B cell (primary cell): ENCODE measurements around the gene NECAP2.

Experiments used
- EZH2 ChIP-seq: IDR thresholded peaks from 2 replicates; pipeline ENCODE4 v1.6.1; 2012; ENCODE audit warnings: borderline replicate concordance, low read depth, mild to moderate bottlenecking, moderate library complexity, low read length; ENCODE audit not compliant: insufficient read depth, poor library complexity, severe bottlenecking
- TF ChIP-seq, protein P1 (sequence below): fragments of 200-600 bp; IDR thresholded peaks from one replicate; pipeline ENCODE4 v1.8.0; 2022; ENCODE audit warnings: antibody characterized with exemption, mild to moderate bottlenecking

DNA sequence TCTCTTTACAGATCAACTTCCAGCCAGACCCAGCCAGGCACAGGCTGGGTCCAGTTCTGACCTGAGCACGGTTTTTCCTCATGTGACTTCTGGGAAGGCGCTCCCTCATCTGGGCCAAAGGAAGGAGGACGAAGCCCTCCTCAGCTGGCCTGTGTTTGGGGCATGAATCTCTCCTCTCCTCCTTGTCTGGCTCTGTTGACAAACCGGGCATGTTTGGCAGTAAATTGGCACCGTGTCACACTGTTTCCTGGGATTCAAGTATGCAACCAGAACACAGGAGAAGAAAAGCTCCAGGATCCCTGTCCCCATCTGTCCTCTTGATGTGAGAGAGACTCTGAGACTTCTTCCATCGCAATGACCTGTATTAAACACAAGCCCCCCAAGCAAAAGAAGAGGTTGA lies 18.3 kb downstream of the NECAP2 start:
- TF ChIP-seq, protein P1, sequence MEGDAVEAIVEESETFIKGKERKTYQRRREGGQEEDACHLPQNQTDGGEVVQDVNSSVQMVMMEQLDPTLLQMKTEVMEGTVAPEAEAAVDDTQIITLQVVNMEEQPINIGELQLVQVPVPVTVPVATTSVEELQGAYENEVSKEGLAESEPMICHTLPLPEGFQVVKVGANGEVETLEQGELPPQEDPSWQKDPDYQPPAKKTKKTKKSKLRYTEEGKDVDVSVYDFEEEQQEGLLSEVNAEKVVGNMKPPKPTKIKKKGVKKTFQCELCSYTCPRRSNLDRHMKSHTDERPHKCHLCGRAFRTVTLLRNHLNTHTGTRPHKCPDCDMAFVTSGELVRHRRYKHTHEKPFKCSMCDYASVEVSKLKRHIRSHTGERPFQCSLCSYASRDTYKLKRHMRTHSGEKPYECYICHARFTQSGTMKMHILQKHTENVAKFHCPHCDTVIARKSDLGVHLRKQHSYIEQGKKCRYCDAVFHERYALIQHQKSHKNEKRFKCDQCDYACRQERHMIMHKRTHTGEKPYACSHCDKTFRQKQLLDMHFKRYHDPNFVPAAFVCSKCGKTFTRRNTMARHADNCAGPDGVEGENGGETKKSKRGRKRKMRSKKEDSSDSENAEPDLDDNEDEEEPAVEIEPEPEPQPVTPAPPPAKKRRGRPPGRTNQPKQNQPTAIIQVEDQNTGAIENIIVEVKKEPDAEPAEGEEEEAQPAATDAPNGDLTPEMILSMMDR = no peak
- TF ChIP-seq EZH2 = no peak
